Purkinje cell (primary cell): Measurements from ENCODE around the gene EGFL7. TPM values are rescaled to one million over a fixed set of nuclear protein-coding genes. Genes with fewer than 3 reads are reported as not detected.

Source experiments
- polyA plus RNA-seq: library from polyadenylated mRNA; unstranded; fragments of >200 nt; fragmentation: Nextera tagmentation; gene quantifications from 2 replicates; pipeline ENCODE4 v1.2.1, GENCODE V29; 2014

EGFL7 gene
- polyA plus RNA-seq = 6.2 TPM in 1 of 2 replicates, not detected in the other

GRCh38 chr9:136662656-136663581 is at the start of gene EGFL7:
TSS of gene EGFL7 (plus strand) at chr9:136662916. CDS start at chr9:136668283, 5,367 bp downstream.

GRCh38 chr9:136686794-136687711 is 24.3 kb downstream of the EGFL7 start, which contains the start of gene AGPAT2:
TSS of gene AGPAT2 (minus strand) at chr9:136687457. CDS start at chr9:136687357, 100 bp downstream.

GRCh38 chr9:136711751-136712689 is 49.3 kb downstream of the EGFL7 start, which contains the start of gene DIPK1B:
TSS of gene DIPK1B (plus strand) at chr9:136712572. CDS start at chr9:136712666, 94 bp downstream.

Other genes starting within 250 kb of the EGFL7 start
- 0.38 and 1.9 TPM in 2 replicates for gene INPP5E, start 223.1 kb upstream of the EGFL7 start, polyA plus RNA-seq
- 8.1 and 10.7 TPM in 2 replicates for gene SEC16A, start 179.9 kb upstream of the EGFL7 start, polyA plus RNA-seq
- gene NOTCH1, start 116.9 kb upstream of the EGFL7 start, polyA plus RNA-seq = 0.03 and 0.08 TPM in 2 replicates
- gene AGPAT2, start 24.5 kb downstream of the EGFL7 start, polyA plus RNA-seq = not detected in 2 replicates
- 9.0 and 15.5 TPM in 2 replicates for gene DIPK1B, start 49.7 kb downstream of the EGFL7 start, polyA plus RNA-seq
- not detected in 2 replicates for gene LCN10, start 80.0 kb downstream of the EGFL7 start, polyA plus RNA-seq
- not detected in 2 replicates for gene LCN6, start 85.6 kb downstream of the EGFL7 start, polyA plus RNA-seq
- gene LCN8, start 95.3 kb downstream of the EGFL7 start, polyA plus RNA-seq = 1.1 TPM in 1 of 2 replicates, not detected in the other
- gene LCN15, start 101.6 kb downstream of the EGFL7 start, polyA plus RNA-seq = not detected in 2 replicates
- gene TMEM141, start 128.4 kb downstream of the EGFL7 start, polyA plus RNA-seq = 91.0 and 93.8 TPM in 2 replicates
- not detected in 2 replicates for gene CCDC183, start 133.4 kb downstream of the EGFL7 start, polyA plus RNA-seq
- 1.2 and 1.9 TPM in 2 replicates for gene RABL6, start 145.0 kb downstream of the EGFL7 start, polyA plus RNA-seq
- not detected in 2 replicates for gene AJM1, start 179.6 kb downstream of the EGFL7 start, polyA plus RNA-seq
- gene PHPT1, start 186.5 kb downstream of the EGFL7 start, polyA plus RNA-seq = 274 and 285 TPM in 2 replicates
- gene MAMDC4, start 189.4 kb downstream of the EGFL7 start, polyA plus RNA-seq = 0.12 and 0.14 TPM in 2 replicates
- 421 and 539 TPM in 2 replicates for gene EDF1, start 203.4 kb downstream of the EGFL7 start, polyA plus RNA-seq
- 1.1 and 1.4 TPM in 2 replicates for gene TRAF2, start 223.6 kb downstream of the EGFL7 start, polyA plus RNA-seq